AG09309 (cell line): ENCODE data around the gene LYPD4.
A peak's percentile ranks its signal among the peaks of the same experiment; 100 is the strongest.

ENCODE experiments used
- DNase-seq: peaks from one replicate; pipeline ENCODE4 v3.0.0-alpha.2; 2010; ENCODE audit warnings: low read depth
- H3K4me3 ChIP-seq: 2 replicates; pipeline ENCODE4 v1.5.1; 2011; ENCODE audit warnings: mild to moderate bottlenecking, low read depth, low read length, moderate library complexity; ENCODE audit not compliant: control insufficient read depth
- TF ChIP-seq, protein P1 (sequence below): IDR thresholded peaks from 2 replicates; pipeline ENCODE4 v1.5.1; 2011; ENCODE audit warnings: mild to moderate bottlenecking, low read depth, low read length, inconsistent platforms; ENCODE audit not compliant: insufficient read depth, control insufficient read depth; ENCODE audit errors: missing control alignments

Gene LYPD4

DNA sequence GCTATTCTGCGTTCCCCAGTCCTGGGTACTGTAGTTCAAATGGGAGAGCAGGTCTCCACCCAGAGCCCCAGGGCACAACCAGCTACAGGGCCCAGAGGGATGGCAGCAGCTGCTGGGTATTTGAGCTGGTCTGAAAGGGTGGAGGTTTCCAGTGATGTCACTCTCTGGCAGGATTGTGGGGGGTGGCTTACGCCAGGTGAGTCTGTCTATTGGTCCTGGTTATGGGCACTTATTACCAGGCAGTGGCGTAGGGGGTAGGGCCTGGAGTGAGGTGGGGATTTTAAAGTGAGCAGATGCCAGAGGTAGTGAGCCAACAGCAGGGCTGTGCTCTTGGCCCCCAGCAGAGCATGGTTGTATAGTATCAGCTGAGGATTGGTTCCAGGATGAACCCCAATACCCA lies 21.8 kb upstream of the LYPD4 start:
- TF ChIP-seq, protein P1, sequence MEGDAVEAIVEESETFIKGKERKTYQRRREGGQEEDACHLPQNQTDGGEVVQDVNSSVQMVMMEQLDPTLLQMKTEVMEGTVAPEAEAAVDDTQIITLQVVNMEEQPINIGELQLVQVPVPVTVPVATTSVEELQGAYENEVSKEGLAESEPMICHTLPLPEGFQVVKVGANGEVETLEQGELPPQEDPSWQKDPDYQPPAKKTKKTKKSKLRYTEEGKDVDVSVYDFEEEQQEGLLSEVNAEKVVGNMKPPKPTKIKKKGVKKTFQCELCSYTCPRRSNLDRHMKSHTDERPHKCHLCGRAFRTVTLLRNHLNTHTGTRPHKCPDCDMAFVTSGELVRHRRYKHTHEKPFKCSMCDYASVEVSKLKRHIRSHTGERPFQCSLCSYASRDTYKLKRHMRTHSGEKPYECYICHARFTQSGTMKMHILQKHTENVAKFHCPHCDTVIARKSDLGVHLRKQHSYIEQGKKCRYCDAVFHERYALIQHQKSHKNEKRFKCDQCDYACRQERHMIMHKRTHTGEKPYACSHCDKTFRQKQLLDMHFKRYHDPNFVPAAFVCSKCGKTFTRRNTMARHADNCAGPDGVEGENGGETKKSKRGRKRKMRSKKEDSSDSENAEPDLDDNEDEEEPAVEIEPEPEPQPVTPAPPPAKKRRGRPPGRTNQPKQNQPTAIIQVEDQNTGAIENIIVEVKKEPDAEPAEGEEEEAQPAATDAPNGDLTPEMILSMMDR: no peak
- DNase-seq: no peak
- H3K4me3 ChIP-seq: no peak overlapping the region

DNA sequence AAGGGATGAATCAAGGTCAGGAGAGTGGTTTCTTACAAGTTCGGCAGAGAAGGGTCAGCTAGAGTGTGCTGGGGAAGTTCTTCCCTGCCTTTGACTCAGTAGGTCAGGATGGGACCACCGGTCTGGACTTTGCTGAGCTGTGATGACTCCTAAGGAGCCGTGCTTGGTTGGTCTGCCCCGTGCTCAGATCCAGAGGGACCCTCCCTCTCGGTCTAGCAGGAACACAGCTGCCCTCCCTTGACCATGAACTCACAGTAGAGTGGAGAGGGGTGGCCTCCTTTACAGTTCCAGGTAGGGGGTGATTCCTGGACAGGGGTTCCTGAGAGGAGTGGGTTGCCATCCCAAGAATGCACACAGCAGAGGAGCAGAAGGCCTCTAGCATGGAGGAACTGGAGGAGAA lies 19.9 kb upstream of the LYPD4 start:
- no peak overlapping the region for H3K4me3 ChIP-seq
- no peak for DNase-seq
- TF ChIP-seq, protein P1: no peak

DNA sequence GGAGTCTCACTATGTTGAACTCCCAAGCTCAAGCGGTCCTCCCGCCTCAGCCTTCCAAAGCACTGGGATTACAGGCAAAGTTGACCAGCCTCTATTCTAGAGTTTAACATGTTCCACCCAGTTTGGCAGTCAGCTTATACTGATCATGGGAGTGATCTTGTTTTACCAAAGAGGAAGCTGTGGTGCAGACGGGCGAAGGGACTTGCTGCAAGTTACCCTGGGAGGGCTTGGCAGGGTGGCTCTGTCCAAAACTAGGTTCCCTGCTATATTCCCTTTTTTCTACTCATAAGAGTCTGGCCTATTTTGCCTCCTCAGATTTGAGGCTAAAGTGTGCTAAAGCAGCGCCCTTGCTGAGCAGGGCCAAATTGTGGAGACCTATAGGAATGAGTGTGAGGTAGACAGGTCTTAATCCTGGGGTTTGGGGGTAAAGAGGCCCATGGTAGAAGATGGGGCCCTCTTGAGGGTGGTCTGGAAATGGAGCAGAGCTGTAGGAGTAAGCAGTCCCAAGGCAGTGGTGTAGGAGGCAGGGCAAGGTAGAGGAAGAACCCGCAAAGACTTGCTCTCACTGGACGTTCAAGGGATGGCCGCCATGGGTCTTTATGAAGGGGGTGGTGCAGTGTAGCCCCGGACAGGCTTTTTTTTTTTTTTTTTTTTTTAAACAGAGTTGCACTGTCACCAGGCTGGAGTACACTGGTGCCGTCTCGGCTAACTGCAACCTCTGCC lies 18.9 kb upstream of the LYPD4 start:
- H3K4me3 ChIP-seq: no peak overlapping the region

DNA sequence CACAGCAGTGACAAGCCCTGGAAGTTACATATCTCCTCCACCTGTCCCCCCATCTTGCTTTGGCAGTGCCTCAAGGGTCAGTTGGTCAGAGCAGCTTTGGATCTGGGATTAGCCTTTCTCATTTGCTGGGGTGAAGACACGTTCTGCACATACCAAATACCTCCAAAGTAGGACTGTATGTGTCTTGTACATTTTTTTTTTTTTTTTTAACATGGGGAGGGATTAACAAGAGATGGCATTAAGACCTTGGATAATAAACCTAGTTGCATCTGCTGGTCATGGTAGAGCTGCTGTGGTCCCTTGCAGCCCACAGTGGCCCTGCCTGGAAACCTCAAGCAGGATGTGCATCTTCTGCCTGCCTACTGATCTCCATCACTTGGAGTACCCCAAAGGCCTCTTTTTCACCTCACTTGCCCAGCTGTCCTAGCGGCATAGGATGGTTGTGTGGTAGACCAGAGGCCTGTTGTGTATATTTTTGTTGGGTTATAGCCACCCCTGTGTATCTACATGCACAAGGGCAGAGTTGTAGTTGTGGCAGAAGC lies 18.0 kb upstream of the LYPD4 start:
- TF ChIP-seq, protein P1: no peak
- no peak overlapping the region for H3K4me3 ChIP-seq
- DNase-seq: no peak

More for the DNA sequence above, 18.9 kb upstream of the LYPD4 start:
- no peak for DNase-seq
- TF ChIP-seq, protein P1: no peak

DNA sequence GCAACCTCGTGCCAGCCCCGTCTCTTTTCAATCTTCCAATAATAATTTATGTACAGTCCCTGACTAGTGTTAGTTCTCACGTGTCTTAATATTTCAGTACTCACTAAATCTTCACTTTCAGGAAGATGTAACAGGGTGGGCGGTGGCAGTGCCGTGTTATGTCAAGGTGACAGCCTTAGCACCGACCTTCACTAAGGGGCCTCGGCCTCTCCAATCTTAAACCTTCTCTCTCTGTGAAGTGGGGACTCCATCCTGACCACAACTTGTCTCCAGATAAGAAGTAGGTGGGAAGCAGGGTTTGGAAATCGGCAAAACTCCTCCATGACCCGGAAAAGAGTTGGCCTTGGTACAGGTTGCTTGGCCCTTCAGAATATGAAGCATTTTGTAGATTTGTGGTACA lies 17.4 kb upstream of the LYPD4 start:
- H3K4me3 ChIP-seq: no peak overlapping the region
- TF ChIP-seq, protein P1: no peak
- no peak for DNase-seq

DNA sequence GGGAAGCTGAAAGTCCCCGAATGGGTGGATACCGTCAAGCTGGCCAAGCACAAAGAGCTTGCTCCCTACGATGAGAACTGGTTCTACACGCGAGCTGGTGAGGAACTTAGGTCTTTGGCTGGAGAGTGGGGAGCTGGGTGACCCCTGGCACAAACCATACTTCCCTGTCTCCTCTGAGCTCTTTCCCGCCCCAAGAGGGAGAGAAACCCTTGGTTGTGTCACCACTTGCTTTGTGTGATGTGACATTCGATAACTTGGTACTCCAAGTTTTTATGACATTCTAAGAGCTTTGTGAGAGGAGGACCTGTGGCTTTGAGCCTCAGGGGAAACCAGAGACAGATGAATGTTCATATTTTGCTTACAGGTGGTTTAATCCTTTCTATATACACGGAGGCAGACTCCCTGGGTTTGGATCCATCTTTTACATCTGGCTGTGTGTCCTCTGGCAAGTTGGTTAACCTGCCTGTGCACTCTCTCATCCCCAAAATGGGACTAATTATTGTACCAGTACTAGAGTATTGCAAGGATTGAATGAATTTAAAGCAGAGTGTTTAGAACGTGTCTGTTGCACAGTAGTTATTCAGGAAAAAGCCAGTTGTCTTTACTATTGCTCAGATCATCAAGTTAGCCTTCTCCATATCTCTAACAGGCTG lies 16.8 kb upstream of the LYPD4 start:
- DNase-seq: no peak
- TF ChIP-seq, protein P1: no peak
- H3K4me3 ChIP-seq: peak overlapping the region; percentile 99
